Lung (tissue), 12 donors: Measurements from ENCODE around the gene GPR176. TPM values are rescaled to one million over a fixed set of nuclear protein-coding genes. Genes with fewer than 3 reads are reported as not detected.

Experiments used
- ATAC-seq: fragments of 200-7000 bp; cut with Tn5 transposase; one replicate; pipeline ENCODE4 v1.9.1; 2020; ENCODE audit warnings: moderate number of reproducible peaks; ENCODE audit not compliant: insufficient read depth, low FRiP score
- DNase-seq, 3 donors: peaks; one replicate each; pipeline ENCODE4 v3.0.0-alpha.2; 2013 to 2017
- H3K27ac ChIP-seq, 2 donors: one replicate each; pipeline ENCODE4 v1.5.1; 2013; ENCODE audit warnings: mild to moderate bottlenecking in 2 of 2, moderate library complexity in 2 of 2, control low read depth in 1 of 2, inconsistent platforms in 1 of 2, low read depth in 1 of 2, low read length in 1 of 2
- H3K27me3 ChIP-seq, 3 donors: one replicate each; pipeline ENCODE4 v1.5.1; 2013; ENCODE audit warnings: low read length in 2 of 3; ENCODE audit not compliant: control insufficient read depth in 3 of 3, insufficient read depth in 3 of 3
- H3K36me3 ChIP-seq, 4 donors: one replicate each; pipeline ENCODE4 v1.5.1; 2013; ENCODE audit warnings: low read length in 4 of 4, mild to moderate bottlenecking in 1 of 4, moderate library complexity in 1 of 4; ENCODE audit not compliant: control insufficient read depth in 4 of 4, insufficient read depth in 4 of 4
- H3K4me1 ChIP-seq, 5 donors: one replicate each; pipeline ENCODE4 v1.5.1; 2013; ENCODE audit warnings: low read length in 5 of 5, mild to moderate bottlenecking in 2 of 5, moderate library complexity in 1 of 5; ENCODE audit not compliant: control insufficient read depth in 5 of 5, insufficient read depth in 5 of 5
- H3K4me3 ChIP-seq: one replicate; pipeline ENCODE4 v1.5.1; 2013; ENCODE audit warnings: mild to moderate bottlenecking, control low read depth, moderate library complexity
- H3K9ac ChIP-seq, 2 donors: one replicate each; pipeline ENCODE4 v1.5.1; 2013; ENCODE audit warnings: low read length in 2 of 2, control low read depth in 1 of 2; ENCODE audit not compliant: insufficient read depth in 1 of 2
- H3K9me3 ChIP-seq, 4 donors: one replicate each; pipeline ENCODE4 v1.5.1; 2013; ENCODE audit warnings: low read length in 3 of 4, mild to moderate bottlenecking in 1 of 4, moderate library complexity in 1 of 4; ENCODE audit not compliant: control insufficient read depth in 4 of 4, insufficient read depth in 3 of 4
- CTCF ChIP-seq: IDR thresholded peaks from 2 replicates; pipeline ENCODE4 v1.5.1; 2012; ENCODE audit warnings: mild to moderate bottlenecking; ENCODE audit errors: control extremely low read depth, extremely low read depth
- WGBS, 2 donors: extraction: QIAGEN DNeasy Blood & Tissue Kit; methylation state at CpG; one replicate each; pipeline ENCODE4 v1.1.7; 2013; 5-methylcytosine and 5-hydroxymethylcytosine counted together
- polyA plus RNA-seq, 2 donors: library from polyadenylated mRNA; stranded (reverse); fragments of 200-250 nt; gene quantifications; one replicate each; pipeline ENCODE4 v1.2.1, GENCODE V29; 2013
- total RNA-seq, 2 donors: library from RNA; depleted of rRNA in 1 of 2; stranded (reverse); fragments of >200 nt in 1 of 2; gene quantifications; one replicate each; pipeline ENCODE4 v1.2.1, GENCODE V29; 2014 to 2021
- donor health status: control.
- donor health status: control.
- donor health status: Bipolar disorder and iron deficiency.
- donor health status: healthy.
- donor health status: DM: yes; HTN: yes; CAD: no.

Gene GPR176
- total and polyA plus RNA-seq, 4 donors, result 1.7 to 9.0 (median 6.6) TPM

GRCh38 chr15:39892418-39892817 lies 27.6 kb downstream of the GPR176 start:
- H3K4me1 ChIP-seq, result peaks cover 0 to 2% (median 0%) of the 10 kb centered on the region in 5 donors
- no peak for ATAC-seq
- TF ChIP-seq CTCF, result no peak
- H3K9ac ChIP-seq, result no peak overlapping the region
- no peaks in the 10 kb centered on the region for H3K27me3 ChIP-seq
- no peaks in the 10 kb centered on the region for H3K36me3 ChIP-seq
- 94 to 96% methylated on average over 5 of the region's 5 CpGs for WGBS, 2 donors
- no peaks in the 10 kb centered on the region for H3K9me3 ChIP-seq
- H3K4me3 ChIP-seq, result no peak overlapping the region
- H3K27ac ChIP-seq, result no peak overlapping the region
- no peak for DNase-seq

- Histone ChIP-seq H3K9ac (no peak overlapping the region), H3K27ac (no peak overlapping the region), H3K9me3 (no peaks in the 10 kb centered on the region), H3K4me1 (peaks cover 0 to 2% (median 0%) of the 10 kb centered on the region in 5 donors), H3K4me3 (no peak overlapping the region), H3K36me3 (no peaks in the 10 kb centered on the region), H3K27me3 (no peaks in the 10 kb centered on the region)
- no peak for ATAC-seq
- DNase-seq, result no peak
- no peak for TF ChIP-seq CTCF
These were observed 29.4 kb downstream of the GPR176 start for GRCh38 chr15:39890621-39891020.

- 94 to 97% methylated on average over 3 of the region's 3 CpGs for WGBS, 2 donors
These were observed 30.5 kb downstream of the GPR176 start for GRCh38 chr15:39889601-39890000.

More at GRCh38 chr15:39889601-39890000, 30.5 kb downstream of the GPR176 start:
- ATAC-seq (no peak), DNase-seq (no peak)
- no peak for TF ChIP-seq CTCF
- H3K4me3 ChIP-seq, result no peak overlapping the region
- no peaks in the 10 kb centered on the region for H3K36me3 ChIP-seq
- no peak overlapping the region for H3K9ac ChIP-seq
- H3K9me3 ChIP-seq, result no peaks in the 10 kb centered on the region
- H3K4me1 ChIP-seq, result peaks cover 0 to 2% (median 0%) of the 10 kb centered on the region in 5 donors
- H3K27ac ChIP-seq, result no peak overlapping the region
- H3K27me3 ChIP-seq, result no peaks in the 10 kb centered on the region
